Brain microvascular endothelial cell (primary cell): ENCODE data around the gene PVRIG.
"Not testable (repeated sequence)": the region's sequence is repeated elsewhere in the genome, so short reads cannot be mapped to it uniquely, and the experiment has no call there.

Source experiments
- DNase-seq: peaks from one replicate; pipeline ENCODE4 v3.0.0-alpha.2; 2020
- H3K27ac ChIP-seq: fragments of 250-450 bp; sonication (Bioruptor Pico); 2 replicates; pipeline ENCODE4 v1.5.1; 2020; ENCODE audit warnings: mild to moderate bottlenecking, moderate library complexity
- H3K27me3 ChIP-seq: fragments of 250-450 bp; sonication (Bioruptor Pico); replicated peaks from 2 replicates; pipeline ENCODE4 v1.5.1; 2020; ENCODE audit warnings: mild to moderate bottlenecking
- H3K36me3 ChIP-seq: fragments of 250-450 bp; sonication (Bioruptor Pico); replicated peaks from 2 replicates; pipeline ENCODE4 v1.5.1; 2020; ENCODE audit warnings: mild to moderate bottlenecking
- H3K4me3 ChIP-seq: 2 replicates; pipeline ENCODE4 v1.5.1; 2011; ENCODE audit warnings: low read depth, mild to moderate bottlenecking, control low read depth, low read length, moderate library complexity
- in situ Hi-C: cut with HindIII; loops from 2 replicates; pipeline ENCODE4 v1.10.0; 2017; ENCODE audit warnings: low sequenced_read_pairs, low pct_ligation_motif_present
- TF ChIP-seq, protein P1 (sequence below): IDR thresholded peaks from 2 replicates; pipeline ENCODE4 v1.5.1; 2011; ENCODE audit warnings: low read depth, mild to moderate bottlenecking, moderate library complexity, low read length, control low read depth, inconsistent platforms; ENCODE audit errors: missing control alignments

PVRIG gene

DNA sequence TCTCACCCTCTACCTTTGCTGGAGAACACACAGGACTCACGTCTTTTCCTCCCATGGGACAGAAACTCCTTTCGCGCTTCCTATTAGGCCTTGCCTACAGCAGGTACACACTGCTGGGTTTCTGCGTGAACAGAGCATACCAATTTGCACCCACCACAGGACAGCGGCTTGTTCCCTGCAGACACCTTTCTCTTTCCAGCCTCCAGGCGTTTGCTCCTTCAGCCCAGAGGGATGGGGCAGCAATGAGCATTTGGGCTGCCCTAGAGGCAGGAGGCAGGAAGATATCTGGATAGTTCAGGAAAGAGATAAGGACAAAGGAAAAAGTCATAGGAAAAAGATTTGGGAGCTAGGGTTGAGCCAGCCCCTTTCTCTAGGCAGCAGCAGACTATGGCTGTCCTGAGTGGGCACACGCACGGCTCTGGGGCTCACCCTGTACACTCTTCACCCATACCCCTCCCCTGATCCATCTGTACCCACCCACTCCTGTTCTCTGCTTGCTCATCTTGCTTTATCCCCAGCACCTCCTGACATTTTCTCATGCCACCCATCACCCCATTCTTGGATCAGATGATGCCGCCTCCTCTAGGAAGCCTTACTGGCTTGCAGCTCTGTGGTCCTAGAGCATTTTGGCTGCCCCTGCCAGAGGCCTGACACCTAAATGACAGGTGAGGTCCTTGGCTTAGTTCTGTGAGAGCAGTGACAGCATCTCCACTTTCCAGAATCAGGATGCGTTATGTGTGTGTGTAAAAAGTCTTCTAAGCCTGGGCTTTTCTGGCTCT, 47.0 kb downstream of the PVRIG start:
- H3K27ac ChIP-seq = no peak overlapping the region
- no peaks in the 10 kb centered on the region for H3K27me3 ChIP-seq
- DNase-seq = no peak
- no peaks in the 10 kb centered on the region for H3K36me3 ChIP-seq
- TF ChIP-seq, protein P1, sequence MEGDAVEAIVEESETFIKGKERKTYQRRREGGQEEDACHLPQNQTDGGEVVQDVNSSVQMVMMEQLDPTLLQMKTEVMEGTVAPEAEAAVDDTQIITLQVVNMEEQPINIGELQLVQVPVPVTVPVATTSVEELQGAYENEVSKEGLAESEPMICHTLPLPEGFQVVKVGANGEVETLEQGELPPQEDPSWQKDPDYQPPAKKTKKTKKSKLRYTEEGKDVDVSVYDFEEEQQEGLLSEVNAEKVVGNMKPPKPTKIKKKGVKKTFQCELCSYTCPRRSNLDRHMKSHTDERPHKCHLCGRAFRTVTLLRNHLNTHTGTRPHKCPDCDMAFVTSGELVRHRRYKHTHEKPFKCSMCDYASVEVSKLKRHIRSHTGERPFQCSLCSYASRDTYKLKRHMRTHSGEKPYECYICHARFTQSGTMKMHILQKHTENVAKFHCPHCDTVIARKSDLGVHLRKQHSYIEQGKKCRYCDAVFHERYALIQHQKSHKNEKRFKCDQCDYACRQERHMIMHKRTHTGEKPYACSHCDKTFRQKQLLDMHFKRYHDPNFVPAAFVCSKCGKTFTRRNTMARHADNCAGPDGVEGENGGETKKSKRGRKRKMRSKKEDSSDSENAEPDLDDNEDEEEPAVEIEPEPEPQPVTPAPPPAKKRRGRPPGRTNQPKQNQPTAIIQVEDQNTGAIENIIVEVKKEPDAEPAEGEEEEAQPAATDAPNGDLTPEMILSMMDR = no peak
- in situ Hi-C loops = no loop called here
- H3K4me3 ChIP-seq = no peak overlapping the region

DNA sequence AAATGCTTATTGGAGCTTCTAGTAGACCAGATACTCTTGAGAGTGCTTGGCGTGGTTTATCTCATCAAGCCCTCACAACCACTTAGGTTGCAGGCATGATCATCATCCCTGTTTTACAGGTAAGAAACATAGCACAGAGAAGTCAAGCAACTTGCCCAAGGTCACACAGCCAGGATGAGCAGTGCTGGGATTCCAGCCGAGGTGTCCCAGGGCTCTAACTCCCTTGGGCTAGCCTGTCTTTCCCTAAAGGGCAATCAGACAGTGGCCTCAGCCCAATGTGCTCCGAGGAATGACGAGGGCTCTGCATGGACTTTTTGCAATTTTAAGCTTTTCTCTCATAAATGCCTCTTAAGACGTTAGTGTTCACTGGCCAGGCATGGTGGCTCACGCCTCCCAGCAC, 47.9 kb downstream of the PVRIG start:
- in situ Hi-C loops = no loop called here
- TF ChIP-seq, protein P1 = no peak

DNA sequence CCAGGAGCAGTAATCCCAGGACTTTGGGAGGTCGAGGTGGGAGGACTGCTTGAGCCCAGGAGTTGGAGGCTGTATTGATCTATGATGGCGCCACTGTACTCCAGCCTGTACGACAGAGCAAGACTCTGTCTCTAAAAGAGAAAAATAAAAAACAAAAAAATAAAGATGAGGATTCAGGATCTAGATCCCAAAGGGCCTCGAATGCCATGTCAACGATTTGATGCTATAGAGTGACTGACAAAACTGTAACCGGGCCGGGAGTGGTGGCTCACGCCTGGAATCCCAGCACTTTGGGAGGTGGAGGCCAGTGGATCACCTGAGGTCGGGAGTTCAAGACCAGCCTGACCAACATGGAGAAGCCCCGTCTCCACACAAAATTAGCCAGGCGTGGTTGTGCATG, 49.1 kb downstream of the PVRIG start:
- DNase-seq, in situ Hi-C loops, H3K36me3 ChIP-seq: not testable (repeated sequence)

More for the DNA sequence above, 47.9 kb downstream of the PVRIG start:
- H3K36me3 ChIP-seq = no peaks in the 10 kb centered on the region
- H3K27ac ChIP-seq = no peak overlapping the region
- H3K4me3 ChIP-seq = no peak overlapping the region
- DNase-seq = no peak
- H3K27me3 ChIP-seq = no peaks in the 10 kb centered on the region

DNA sequence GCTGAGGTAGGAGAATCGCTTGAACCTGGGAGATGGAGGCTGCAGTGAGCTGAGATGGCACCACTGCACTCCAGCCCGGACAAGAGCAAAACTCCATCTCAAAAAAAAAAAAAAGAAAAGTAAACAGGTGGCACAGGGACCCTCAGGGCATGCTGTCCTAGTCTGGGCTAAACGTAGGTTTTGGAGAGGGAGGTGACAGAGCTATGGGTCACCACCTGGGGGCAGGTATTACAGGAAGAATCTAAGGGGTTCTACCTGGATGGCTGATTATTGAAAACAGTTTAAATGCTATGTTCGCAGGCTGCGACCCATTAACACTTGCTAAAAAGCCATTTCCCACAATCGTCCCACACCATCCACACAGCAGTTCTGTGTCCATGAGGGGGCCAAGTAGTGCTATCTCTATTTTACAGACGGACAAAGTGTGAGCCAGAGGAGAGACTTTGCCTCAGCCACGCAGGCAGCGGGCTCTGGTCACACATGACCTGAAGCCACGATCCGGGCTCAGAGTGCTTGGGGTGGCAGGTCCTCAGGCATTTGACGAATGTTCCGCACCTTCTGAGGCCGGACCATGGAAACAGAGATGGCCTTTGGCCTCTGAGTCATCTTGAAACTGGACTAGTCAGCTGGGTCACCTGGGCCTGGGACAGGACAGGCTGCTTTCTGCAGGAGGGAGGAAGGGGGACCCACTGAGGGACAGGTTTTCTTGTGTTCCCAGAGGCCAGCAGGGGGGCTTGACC, 49.7 kb downstream of the PVRIG start:
- DNase-seq, H3K27ac ChIP-seq, H3K36me3 ChIP-seq, in situ Hi-C loops, H3K4me3 ChIP-seq, H3K27me3 ChIP-seq: not testable (repeated sequence)

More for the DNA sequence above, 49.1 kb downstream of the PVRIG start:
- H3K27me3 ChIP-seq, H3K27ac ChIP-seq, H3K4me3 ChIP-seq: not testable (repeated sequence)

DNA sequence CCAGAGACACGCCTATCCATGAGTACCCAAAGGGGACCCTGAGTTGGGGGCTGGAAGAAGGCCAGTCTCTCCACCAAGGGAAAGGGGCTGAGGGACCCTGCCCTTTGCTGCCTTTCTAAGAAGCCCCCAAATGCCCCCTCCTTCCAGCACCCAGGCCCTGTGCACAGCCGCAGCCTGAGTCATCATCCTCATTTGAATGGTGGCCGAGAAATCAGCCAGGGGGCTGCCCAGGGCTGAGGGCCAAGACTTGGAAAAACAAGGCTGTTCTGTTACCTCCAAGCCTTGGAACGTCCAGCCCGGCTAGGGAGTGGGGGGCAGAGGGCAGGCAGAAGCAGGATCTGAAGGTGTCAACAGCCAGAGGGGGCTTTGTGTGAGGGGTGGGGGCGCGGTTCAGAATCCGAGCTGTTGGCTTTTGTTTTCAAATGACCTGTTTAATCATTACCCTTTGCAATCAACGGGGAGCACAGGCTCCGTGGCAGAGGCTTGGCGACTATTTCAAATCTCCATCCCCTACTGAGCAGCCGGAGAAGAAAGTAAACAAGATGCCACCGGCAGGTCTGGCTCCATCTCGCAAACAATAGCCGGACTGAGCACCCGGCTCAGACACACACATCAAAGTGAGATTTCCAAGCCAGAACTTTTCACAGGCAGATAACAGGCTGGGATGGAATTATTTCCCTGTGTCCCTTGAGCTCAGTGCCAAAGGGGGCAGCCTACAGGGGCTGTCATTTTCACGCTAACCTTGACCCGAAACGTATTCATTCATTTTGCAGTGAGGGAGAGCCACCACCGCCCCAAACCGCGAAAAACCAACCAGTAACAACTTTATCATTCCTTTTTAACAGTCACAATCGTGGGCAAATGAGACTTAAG, 50.5 kb downstream of the PVRIG start:
- DNase-seq, in situ Hi-C loops, H3K36me3 ChIP-seq, H3K27ac ChIP-seq, H3K27me3 ChIP-seq: not testable (repeated sequence)
- H3K4me3 ChIP-seq = peak overlapping the region; percentile 39
